Central memory CD8-positive, alpha-beta T cell (primary cell): ENCODE measurements around the gene TMEM109.
A peak's percentile ranks its signal among the peaks of the same experiment; 100 is the strongest.

Experiments
- ATAC-seq: fragments of 150-1000 bp; cut with Tn5 transposase; replicated peaks from 2 replicates; pipeline ENCODE4 v1.10.0; 2022; ENCODE audit warnings: mild to moderate bottlenecking, moderate FRiP score, moderate number of reproducible peaks; ENCODE audit not compliant: poor library complexity, severe bottlenecking; ENCODE audit errors: extremely low read depth
- DNase-seq, 2 donors: peaks; one replicate each; pipeline ENCODE4 v3.0.0; 2021; ENCODE audit warnings: low spot score in 2 of 2
- H3K27ac Mint-ChIP-seq: one replicate; pipeline ENCODE4 v1.8.0; 2022; ENCODE audit warnings: low read depth, mild to moderate bottlenecking, moderate library complexity, mixed read lengths
- H3K27me3 Mint-ChIP-seq: one replicate; pipeline ENCODE4 v1.8.0; 2022; ENCODE audit warnings: mixed read lengths
- H3K36me3 Mint-ChIP-seq: one replicate; pipeline ENCODE4 v1.8.0; 2022; ENCODE audit warnings: mild to moderate bottlenecking, moderate library complexity, mixed read lengths; ENCODE audit not compliant: insufficient read depth
- H3K4me1 Mint-ChIP-seq: one replicate; pipeline ENCODE4 v1.8.0; 2022; ENCODE audit warnings: mixed read lengths
- H3K4me3 Mint-ChIP-seq: one replicate; pipeline ENCODE4 v1.8.0; 2022; ENCODE audit warnings: mild to moderate bottlenecking, moderate library complexity, mixed read lengths
- H3K9me3 Mint-ChIP-seq: one replicate; pipeline ENCODE4 v1.8.0; 2022; ENCODE audit warnings: mixed read lengths

The TMEM109 gene

GRCh38 chr11:60872961-60873524 is 40.9 kb upstream of the TMEM109 start:
- DNase-seq (no peak), ATAC-seq (no peak)
- Mint-ChIP-seq H3K9me3 (no peaks in the 10 kb centered on the region), H3K4me3 (no peak overlapping the region), H3K27ac (no peak overlapping the region), H3K27me3 (peaks cover 10% of the 10 kb centered on the region), H3K4me1 (peaks cover 18% of the 10 kb centered on the region), H3K36me3 (peaks cover 3% of the 10 kb centered on the region)

DNA sequence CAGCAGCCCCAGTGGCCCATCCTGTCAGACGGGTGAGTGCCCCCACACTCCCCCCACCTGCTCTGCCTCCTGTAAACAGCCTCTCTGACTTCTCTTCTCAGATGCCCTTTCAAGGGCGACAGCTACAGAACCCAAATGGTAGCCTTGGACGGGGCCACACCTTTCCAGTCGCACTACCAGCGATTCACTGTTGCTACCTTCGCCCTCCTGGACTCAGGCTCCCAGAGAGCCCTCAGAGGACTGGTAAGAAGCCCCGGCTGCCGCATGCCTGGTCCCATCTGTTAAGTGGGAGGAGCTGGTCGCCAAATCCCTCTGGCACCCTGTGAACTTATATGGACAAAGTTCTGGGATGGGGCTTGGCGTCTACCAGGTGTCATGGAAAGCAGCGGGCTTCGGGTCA is 40.4 kb upstream of the TMEM109 start:
- DNase-seq (no peak), ATAC-seq (no peak)
- H3K4me3 Mint-ChIP-seq: no peak overlapping the region
- H3K9me3 Mint-ChIP-seq: no peaks in the 10 kb centered on the region
- peaks cover 8% of the 10 kb centered on the region for H3K36me3 Mint-ChIP-seq
- H3K27me3 Mint-ChIP-seq: peaks cover 10% of the 10 kb centered on the region
- H3K27ac Mint-ChIP-seq: no peak overlapping the region
- H3K4me1 Mint-ChIP-seq: peaks cover 18% of the 10 kb centered on the region

- peaks cover 15% of the 10 kb centered on the region for H3K36me3 Mint-ChIP-seq
- DNase-seq: no peak
- H3K9me3 Mint-ChIP-seq: no peaks in the 10 kb centered on the region
- H3K27me3 Mint-ChIP-seq: peaks cover 3% of the 10 kb centered on the region
- no peak overlapping the region for H3K27ac Mint-ChIP-seq
- H3K4me3 Mint-ChIP-seq: no peak overlapping the region
- peaks cover 18% of the 10 kb centered on the region for H3K4me1 Mint-ChIP-seq
- no peak for ATAC-seq
Measured at GRCh38 chr11:60874421-60875365, 39.3 kb upstream of the TMEM109 start.

GRCh38 chr11:60875366-60876167 is 38.4 kb upstream of the TMEM109 start:
- Mint-ChIP-seq H3K27ac (no peak overlapping the region), H3K9me3 (no peaks in the 10 kb centered on the region), H3K27me3 (no peaks in the 10 kb centered on the region), H3K4me3 (no peak overlapping the region), H3K4me1 (peaks cover 18% of the 10 kb centered on the region), H3K36me3 (peaks cover 17% of the 10 kb centered on the region)
- ATAC-seq (no peak), DNase-seq (no peak)

GRCh38 chr11:60876168-60876485 is 37.8 kb upstream of the TMEM109 start:
- no peak overlapping the region for H3K4me3 Mint-ChIP-seq
- H3K27ac Mint-ChIP-seq: no peak overlapping the region
- DNase-seq (no peak), ATAC-seq (no peak)
- peaks cover 20% of the 10 kb centered on the region for H3K36me3 Mint-ChIP-seq
- peaks cover 14% of the 10 kb centered on the region for H3K4me1 Mint-ChIP-seq
- H3K27me3 Mint-ChIP-seq: no peaks in the 10 kb centered on the region
- no peaks in the 10 kb centered on the region for H3K9me3 Mint-ChIP-seq

- Mint-ChIP-seq H3K27ac (no peak overlapping the region), H3K36me3 (peaks cover 23% of the 10 kb centered on the region), H3K9me3 (no peaks in the 10 kb centered on the region)
Measured at GRCh38 chr11:60878245-60879101, 35.5 kb upstream of the TMEM109 start.

GRCh38 chr11:60879104-60879503 is 34.9 kb upstream of the TMEM109 start:
- Mint-ChIP-seq H3K27ac (no peak overlapping the region), H3K36me3 (peaks cover 26% of the 10 kb centered on the region), H3K27me3 (no peaks in the 10 kb centered on the region), H3K9me3 (no peaks in the 10 kb centered on the region), H3K4me3 (no peak overlapping the region), H3K4me1 (peaks cover 14% of the 10 kb centered on the region)
- ATAC-seq: no peak
- DNase-seq: no peak

More at GRCh38 chr11:60878245-60879101, 35.5 kb upstream of the TMEM109 start:
- ATAC-seq (no peak), DNase-seq (no peak)
- Mint-ChIP-seq H3K4me3 (no peak overlapping the region), H3K27me3 (no peaks in the 10 kb centered on the region), H3K4me1 (peaks cover 9% of the 10 kb centered on the region)

DNA sequence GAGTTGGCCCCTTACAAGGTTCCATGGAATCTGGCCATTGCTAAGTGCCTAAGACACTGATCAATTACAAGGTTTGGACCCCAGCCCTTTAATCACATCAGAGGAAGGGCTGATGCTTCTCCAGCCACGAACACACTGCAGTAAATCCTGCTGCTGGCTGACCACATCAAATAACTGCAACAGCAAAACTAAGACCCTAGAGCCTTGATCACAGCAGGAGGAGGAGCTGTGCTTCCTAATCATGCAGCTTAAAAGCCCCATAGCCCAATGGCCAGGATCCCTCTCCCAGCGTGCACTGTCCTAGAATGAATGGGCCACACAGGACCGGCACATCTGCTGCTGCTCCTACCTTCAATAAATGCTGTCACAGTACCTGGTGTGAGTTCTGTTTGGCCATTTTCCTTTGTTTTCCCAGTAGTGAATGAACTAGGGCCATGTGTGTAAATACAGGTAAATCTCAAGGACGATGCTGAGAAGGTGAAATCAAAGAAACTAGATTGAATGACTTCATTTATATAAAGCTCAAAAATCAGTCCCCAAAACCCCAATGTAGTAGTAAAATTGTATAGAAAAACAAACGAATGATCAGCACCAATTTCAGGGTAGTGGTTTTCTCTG is 33.9 kb upstream of the TMEM109 start:
- Mint-ChIP-seq H3K27me3 (no peaks in the 10 kb centered on the region), H3K36me3 (peaks cover 28% of the 10 kb centered on the region), H3K9me3 (no peaks in the 10 kb centered on the region), H3K27ac (no peak overlapping the region), H3K4me3 (no peak overlapping the region), H3K4me1 (peaks cover 16% of the 10 kb centered on the region)
- ATAC-seq (no peak), DNase-seq (no peak)

DNA sequence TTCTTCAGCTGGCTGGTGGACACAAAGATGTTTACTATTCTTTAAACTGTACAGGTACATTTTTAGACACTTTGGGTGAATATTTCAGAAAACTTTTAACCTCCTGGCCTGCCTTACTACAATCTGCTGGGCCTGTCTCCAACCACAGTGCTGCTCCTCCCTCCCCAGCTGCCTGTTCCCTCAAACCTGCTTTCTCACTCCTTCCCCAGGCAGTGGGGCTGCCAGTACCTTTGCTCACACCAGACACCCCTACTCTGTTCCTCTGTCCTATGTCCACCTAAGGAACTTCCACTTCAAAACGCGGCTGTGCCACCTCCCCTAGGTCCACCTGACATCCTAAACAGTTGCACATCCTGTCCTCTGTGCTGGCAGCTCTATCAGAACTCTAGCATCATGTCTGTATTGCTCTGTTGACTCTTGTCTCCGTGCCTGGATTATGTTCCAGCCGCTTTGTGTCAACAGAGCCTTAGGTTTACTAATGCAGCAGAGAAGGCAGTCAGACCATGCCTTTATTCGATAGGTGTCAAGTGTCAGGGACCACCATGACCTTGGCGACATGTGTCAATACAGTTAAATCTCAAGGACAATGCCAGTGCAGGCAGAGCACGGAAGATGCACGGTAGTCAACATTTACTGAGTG is 33.2 kb upstream of the TMEM109 start:
- Mint-ChIP-seq H3K9me3 (no peaks in the 10 kb centered on the region), H3K27ac (no peak overlapping the region), H3K36me3 (peaks cover 28% of the 10 kb centered on the region), H3K27me3 (no peaks in the 10 kb centered on the region), H3K4me3 (no peak overlapping the region), H3K4me1 (peaks cover 16% of the 10 kb centered on the region)
- DNase-seq (no peak), ATAC-seq (no peak)

GRCh38 chr11:60887556-60887955 is 26.4 kb upstream of the TMEM109 start:
- Mint-ChIP-seq H3K27ac (no peak overlapping the region), H3K36me3 (peaks cover 17% of the 10 kb centered on the region), H3K4me3 (no peak overlapping the region), H3K27me3 (no peaks in the 10 kb centered on the region), H3K9me3 (no peaks in the 10 kb centered on the region), H3K4me1 (peaks cover 10% of the 10 kb centered on the region)
- ATAC-seq: peak; percentile 54
- DNase-seq: no peak

DNA sequence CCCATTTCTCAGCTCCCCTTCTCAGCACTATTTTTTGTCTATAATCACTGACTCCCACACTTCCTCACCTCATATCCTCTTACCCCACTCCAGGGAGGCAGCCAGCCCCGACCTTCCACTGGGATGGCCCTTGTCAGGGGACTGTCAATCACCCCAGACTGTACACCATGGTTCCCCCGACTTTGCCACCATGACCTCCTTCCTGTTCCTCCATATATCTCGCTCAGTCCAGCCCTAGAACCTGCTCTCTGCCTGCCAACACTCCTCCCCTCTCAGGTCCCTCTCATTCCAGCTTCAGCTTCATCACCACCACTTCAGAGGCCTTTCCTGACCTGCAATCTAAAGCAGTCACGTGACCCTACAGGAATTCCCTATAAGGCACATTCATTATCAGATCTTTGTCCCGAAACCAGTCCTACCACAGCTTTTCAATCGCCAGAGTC is 24.1 kb upstream of the TMEM109 start:
- no peaks in the 10 kb centered on the region for H3K27me3 Mint-ChIP-seq
- H3K36me3 Mint-ChIP-seq: peaks cover 20% of the 10 kb centered on the region

More for the DNA sequence above, 24.1 kb upstream of the TMEM109 start:
- no peak for DNase-seq
- ATAC-seq: no peak
- Mint-ChIP-seq H3K9me3 (no peaks in the 10 kb centered on the region), H3K4me3 (no peak overlapping the region), H3K4me1 (no peaks in the 10 kb centered on the region), H3K27ac (peak overlapping the region; percentile 80)
